IMR-90 (cell line): ENCODE data around the gene DYNC1H1.

Experiments
- CEBPB ChIP-seq: IDR thresholded peaks from 2 replicates; pipeline ENCODE4 v1.6.1; 2012; ENCODE audit warnings: low read depth, low read length, improper control_type of control experiment
- CHD1 ChIP-seq: IDR thresholded peaks from 2 replicates; pipeline ENCODE4 v1.6.1; 2012; ENCODE audit warnings: low read depth, low read length, improper control_type of control experiment
- CTCF ChIP-seq: conservative IDR thresholded peaks from 2 replicates; pipeline ENCODE4 v1.5.1; 2012; ENCODE audit warnings: mild to moderate bottlenecking, low read depth, low read length, improper control_type of control experiment
- FOS ChIP-seq: fragments of 150-350 bp; IDR thresholded peaks from 2 replicates; pipeline ENCODE4 v1.6.1; 2016; ENCODE audit warnings: low read depth, low read length
- MAZ ChIP-seq: IDR thresholded peaks from 2 replicates; pipeline ENCODE4 v1.6.1; 2012; ENCODE audit warnings: low read depth, mild to moderate bottlenecking, low read length, improper control_type of control experiment, moderate library complexity, borderline replicate concordance
- MXI1 ChIP-seq: IDR thresholded peaks from 2 replicates; pipeline ENCODE4 v1.6.1; 2012; ENCODE audit warnings: low read depth, mild to moderate bottlenecking, low read length, moderate library complexity, borderline replicate concordance
- POLR2A ChIP-seq: IDR thresholded peaks from 2 replicates; pipeline ENCODE4 v1.6.1; 2012; ENCODE audit warnings: mild to moderate bottlenecking, low read depth, low read length
- RAD21 ChIP-seq: IDR thresholded peaks from 2 replicates; pipeline ENCODE4 v1.6.1; 2012; ENCODE audit warnings: low read length, improper control_type of control experiment
- RCOR1 ChIP-seq: IDR thresholded peaks from 2 replicates; pipeline ENCODE4 v1.6.1; 2012; ENCODE audit warnings: mild to moderate bottlenecking, low read length, improper control_type of control experiment; ENCODE audit not compliant: insufficient replicate concordance
- SMC3 ChIP-seq: fragments of 150-350 bp; IDR thresholded peaks from 2 replicates; pipeline ENCODE4 v1.6.1; 2016; ENCODE audit warnings: low read depth, mild to moderate bottlenecking, antibody characterized with exemption, low read length, moderate library complexity
- USF2 ChIP-seq: fragments of 150-350 bp; IDR thresholded peaks from 2 replicates; pipeline ENCODE4 v1.6.1; 2017; ENCODE audit warnings: mild to moderate bottlenecking, antibody characterized with exemption, low read length, low read depth

GRCh38 chr14:102055181-102055901 lies 91.0 kb downstream of the DYNC1H1 start:
- TF ChIP-seq POLR2A (no peak), CTCF (no peak), RAD21 (no peak), MXI1 (no peak), FOS (no peak), CHD1 (no peak), USF2 (no peak), RCOR1 (no peak), SMC3 (no peak), CEBPB (peak; percentile 48; the same call in 1 of the 2 replicates), MAZ (peak; percentile 39; the same call in 1 of the 2 replicates)
